ENCODE measurements around the gene ATAD5.
"Not testable (repeated sequence)": the region's sequence is repeated elsewhere in the genome, so short reads cannot be mapped to it uniquely, and the experiment has no call there.

ATAD5 gene, protein sequence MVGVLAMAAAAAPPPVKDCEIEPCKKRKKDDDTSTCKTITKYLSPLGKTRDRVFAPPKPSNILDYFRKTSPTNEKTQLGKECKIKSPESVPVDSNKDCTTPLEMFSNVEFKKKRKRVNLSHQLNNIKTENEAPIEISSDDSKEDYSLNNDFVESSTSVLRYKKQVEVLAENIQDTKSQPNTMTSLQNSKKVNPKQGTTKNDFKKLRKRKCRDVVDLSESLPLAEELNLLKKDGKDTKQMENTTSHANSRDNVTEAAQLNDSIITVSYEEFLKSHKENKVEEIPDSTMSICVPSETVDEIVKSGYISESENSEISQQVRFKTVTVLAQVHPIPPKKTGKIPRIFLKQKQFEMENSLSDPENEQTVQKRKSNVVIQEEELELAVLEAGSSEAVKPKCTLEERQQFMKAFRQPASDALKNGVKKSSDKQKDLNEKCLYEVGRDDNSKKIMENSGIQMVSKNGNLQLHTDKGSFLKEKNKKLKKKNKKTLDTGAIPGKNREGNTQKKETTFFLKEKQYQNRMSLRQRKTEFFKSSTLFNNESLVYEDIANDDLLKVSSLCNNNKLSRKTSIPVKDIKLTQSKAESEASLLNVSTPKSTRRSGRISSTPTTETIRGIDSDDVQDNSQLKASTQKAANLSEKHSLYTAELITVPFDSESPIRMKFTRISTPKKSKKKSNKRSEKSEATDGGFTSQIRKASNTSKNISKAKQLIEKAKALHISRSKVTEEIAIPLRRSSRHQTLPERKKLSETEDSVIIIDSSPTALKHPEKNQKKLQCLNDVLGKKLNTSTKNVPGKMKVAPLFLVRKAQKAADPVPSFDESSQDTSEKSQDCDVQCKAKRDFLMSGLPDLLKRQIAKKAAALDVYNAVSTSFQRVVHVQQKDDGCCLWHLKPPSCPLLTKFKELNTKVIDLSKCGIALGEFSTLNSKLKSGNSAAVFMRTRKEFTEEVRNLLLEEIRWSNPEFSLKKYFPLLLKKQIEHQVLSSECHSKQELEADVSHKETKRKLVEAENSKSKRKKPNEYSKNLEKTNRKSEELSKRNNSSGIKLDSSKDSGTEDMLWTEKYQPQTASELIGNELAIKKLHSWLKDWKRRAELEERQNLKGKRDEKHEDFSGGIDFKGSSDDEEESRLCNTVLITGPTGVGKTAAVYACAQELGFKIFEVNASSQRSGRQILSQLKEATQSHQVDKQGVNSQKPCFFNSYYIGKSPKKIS (N-terminal part only)

DNA sequence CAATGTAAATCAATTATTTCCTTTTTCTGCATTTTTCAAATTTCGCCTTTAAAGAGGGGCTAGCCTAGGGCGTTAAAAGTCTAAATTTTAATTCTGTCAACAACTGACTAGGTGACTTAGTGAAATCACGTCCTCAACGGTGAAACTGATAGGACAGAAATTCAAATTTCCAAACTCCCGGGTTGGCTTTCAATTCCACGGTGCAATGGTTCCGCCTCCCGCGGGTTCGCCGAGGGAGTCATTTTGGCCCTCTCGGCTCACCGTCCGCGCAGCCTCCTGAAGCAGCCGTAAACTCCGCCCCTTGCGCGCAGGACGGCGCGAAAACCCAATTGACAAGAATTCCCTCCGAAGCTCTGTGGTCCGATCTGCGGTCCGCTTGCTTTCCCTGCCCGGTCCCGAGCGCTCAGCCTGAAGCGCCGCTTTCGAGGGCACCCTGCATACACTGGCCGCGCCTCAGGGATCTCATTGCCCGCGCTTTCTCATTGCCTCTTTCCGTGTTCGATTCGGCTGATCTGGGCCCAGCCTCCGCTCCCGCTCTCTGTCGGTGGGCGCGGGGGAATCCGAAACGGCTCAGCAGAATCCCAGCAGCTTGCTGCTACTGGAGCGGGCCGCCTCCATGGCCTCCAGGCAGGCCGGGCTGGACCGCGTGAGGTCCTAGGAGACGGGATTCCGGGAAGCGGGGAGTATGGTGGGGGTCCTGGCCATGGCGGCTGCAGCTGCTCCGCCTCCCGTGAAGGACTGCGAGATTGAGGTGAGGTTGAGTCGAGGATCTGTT, at the start of gene ATAD5:
Gene ATAD5 (plus strand): TSS at position 304 of the 775 bp plus-strand sequence. CDS start 382 bp downstream, at position 686.
- peak; percentile 75 to 90 for DNase-seq (ENCODE audit: low read depth in 2 of 2)

DNA sequence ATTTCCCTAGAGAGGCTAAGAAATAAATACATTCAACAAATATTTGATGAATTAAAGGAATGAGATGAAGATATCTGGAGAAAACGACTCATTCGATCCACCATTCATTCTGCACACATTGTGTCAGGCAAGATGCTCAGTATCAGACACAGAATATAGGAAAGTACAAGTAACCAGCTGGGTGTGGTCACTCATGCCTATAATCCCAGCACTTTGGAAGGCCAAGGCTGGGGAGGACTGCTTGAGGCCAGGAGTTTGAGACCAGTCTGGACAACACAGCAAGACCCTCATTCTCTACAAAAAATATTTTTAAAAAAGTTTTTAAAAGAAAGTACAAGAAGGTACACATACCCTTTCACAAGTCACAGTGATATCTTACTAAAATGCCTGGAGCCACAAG, 49.6 kb upstream of the ATAD5 start:
- DNase-seq (ENCODE audit: low read depth in 2 of 2): no peak

DNA sequence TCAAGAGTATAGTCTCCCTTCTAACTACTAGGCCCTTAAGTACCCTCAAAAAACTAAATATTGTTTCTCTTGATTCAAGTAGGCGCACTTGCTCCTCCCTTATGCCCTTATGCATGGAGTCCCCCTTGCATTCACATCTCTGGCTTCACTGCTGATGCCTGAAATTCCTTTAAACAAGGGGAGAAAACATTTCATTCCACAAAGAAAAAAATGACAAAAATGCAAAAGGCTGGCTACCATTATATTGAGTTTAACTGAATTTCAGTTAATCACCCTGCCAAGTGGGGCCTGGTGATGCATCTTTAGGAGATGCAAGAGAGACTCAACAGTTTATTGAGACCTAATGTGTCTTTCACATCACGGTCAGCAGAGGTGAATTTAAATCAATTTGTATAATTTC, 42.8 kb upstream of the ATAD5 start:
- no peak for DNase-seq (ENCODE audit: low read depth in 2 of 2)

DNA sequence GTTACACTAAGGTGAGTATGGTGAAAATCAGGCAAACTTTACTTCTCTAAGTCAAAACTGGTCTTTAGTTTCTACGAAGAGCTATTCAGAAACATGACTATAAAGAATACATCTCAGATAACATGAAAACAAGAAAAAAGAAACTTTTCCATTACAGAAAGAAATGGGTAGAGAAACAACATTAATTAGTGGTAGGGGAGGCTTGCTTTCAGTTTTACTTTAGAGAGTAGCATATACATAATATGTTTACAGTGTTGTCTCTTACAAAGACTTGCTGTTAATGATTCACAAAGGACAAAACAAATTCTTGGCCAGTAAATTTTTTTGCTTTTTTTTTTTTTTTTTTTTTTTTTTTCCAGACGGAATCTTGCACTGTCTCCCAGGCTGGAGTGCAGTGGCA, 41.5 kb upstream of the ATAD5 start:
- no peak for DNase-seq (ENCODE audit: low read depth in 2 of 2)

DNA sequence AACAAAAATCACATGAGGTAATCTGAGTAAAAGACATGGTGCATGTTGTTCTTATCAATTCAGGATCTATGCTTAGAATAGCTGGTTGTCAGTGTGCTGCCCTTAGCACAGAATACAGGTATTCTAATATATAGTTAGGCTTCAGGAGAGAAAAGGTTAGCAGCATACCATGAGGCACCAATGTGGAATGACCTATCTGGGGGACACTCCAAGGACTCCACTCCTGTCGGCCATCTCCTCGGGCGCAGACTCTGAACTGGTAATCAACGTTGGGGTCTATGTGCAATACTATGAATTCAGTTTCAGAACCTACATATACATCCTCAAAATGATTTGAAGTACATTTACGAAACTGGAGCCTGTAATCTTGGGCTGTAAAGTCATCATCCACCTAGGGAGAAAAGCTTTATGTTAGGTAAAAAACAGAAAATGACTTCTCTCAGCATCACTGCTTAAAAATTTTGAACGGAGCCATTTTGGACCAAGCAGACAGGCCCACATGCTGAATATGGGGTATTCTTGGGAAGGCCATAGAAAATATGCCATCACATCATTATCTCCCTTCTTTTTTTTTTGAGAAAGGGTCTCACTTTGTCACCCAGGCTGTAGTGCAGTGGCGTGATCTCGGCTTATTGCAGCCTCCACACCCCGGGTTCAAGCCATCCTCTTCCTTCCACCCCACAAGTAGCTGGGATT, 38.3 kb upstream of the ATAD5 start:
- no peak for DNase-seq (ENCODE audit: low read depth in 2 of 2)

DNA sequence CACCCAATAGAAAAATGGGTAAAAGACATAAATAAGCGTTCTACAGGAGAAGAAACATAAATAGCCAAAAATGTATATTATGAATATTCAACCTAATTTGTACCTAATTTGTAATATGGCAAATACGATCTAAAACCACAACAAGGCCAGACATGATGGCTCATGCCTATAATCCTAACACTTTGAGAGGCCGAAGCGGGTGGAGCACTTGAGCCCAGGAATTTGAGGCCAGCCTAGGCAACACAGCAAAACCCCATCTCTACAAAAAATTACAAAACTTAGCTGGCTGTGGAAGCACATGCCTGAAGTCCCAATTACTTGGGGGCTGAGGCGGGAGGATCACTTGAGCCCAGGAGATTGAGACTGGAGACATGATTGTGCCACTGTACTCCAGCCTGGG, 37.4 kb upstream of the ATAD5 start:
- DNase-seq (ENCODE audit: low read depth in 2 of 2): no peak

DNA sequence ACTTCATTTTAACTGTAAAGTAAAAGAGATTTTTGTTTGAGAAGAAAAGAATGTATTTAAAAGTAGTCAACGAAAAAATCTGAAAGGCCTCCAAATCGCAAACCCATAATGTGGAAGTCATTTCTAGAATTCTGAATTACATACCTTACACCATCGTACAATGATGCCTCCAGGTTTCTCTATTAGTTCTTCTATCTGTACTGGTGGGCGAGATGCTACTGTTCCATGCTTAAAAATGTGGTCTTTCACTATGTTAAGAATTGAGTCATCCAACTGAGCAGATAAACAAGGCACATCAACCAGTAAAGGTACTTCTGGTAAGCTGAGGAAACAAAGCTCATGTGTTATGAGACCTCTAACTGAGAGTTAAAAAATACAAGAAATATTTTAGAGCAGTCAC, 35.8 kb upstream of the ATAD5 start:
- DNase-seq (ENCODE audit: low read depth in 2 of 2): no peak

DNA sequence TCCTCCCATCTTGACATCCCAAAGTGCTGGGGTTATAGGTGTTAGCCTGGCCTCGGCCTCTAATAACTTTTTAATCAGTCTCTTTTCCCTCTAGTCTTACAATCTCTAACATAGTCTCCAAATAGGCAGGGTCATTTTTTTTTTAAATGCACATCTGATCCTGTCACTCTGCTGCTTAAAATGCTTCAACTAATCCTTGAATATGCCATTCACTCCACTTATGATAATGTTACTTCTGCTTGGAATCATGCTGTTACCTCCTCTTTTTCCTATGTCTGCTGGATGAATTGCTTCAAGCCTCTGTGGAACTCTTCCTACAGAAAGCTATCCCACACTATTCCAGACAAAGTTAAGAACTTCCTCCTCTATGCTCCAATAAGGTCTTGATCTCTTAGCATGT, 30.1 kb upstream of the ATAD5 start:
- no peak for DNase-seq (ENCODE audit: low read depth in 2 of 2)

DNA sequence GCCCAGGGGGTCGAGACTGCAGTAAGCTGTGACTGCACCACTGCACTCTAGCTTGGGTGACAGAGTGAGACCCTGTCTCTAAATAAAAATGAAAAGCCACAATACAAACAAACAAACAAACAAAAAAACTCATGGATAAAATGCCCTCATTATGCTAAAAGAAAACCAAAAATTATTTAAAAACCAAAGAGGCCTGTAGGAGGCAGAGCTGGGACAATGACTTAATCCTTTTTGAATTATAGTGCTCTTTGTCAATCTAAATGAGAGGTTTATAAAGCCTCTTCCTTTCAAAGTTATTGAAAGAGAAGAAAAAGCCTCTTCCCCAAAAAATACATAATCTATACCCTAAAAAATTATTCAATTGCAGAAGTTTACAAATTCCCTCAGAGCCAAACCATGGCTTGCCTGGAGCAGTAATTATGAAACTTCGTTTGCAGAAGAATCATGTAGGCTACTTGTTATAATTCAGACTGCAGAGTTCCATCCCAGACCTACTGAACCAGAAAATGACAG, 25.8 kb upstream of the ATAD5 start:
- no peak for DNase-seq (ENCODE audit: low read depth in 2 of 2)

DNA sequence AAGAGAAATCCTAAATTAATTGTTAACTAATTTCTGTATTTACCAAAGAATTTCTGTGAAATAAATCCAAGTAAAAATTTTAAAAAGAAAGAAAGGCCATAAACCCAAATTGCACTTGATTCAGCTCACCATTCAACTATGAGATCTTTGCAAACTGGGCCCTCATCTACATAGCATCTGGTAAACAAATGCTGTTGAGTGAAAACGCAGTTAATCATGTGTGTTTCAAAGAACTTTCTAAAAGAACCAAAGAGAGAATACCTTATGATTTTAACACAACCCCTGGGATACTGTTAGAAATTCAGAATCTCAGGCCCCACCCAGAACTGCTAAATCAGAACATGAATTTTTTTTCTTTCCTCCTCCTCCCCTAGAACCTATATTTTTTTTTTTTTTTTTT, 23.9 kb upstream of the ATAD5 start:
- DNase-seq (ENCODE audit: low read depth in 2 of 2): no peak

DNA sequence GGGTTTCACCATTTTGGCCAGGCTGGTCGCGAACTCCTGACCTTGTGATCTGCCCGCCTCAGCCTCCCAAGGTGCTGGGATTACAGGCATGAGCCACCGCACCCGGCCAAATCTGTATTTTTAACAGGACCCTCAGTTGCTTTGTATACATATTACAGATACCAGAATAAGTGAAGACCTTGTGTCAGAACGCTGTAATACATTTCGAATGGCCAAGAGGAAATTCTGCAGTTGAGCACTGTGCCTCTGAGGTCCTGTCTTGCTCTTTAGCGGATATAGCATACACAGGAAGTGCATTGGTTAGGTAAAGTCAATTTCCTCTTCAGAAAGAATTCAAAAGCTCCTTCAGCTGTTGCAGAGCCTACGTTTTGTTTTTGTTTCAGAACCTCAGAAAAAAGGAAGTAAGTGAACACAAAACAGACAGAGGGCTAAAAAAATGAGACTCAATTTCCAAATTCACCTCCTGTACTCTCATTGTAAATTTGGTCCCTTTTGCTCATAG, 22.9 kb upstream of the ATAD5 start:
- no peak for DNase-seq (ENCODE audit: low read depth in 2 of 2)

DNA sequence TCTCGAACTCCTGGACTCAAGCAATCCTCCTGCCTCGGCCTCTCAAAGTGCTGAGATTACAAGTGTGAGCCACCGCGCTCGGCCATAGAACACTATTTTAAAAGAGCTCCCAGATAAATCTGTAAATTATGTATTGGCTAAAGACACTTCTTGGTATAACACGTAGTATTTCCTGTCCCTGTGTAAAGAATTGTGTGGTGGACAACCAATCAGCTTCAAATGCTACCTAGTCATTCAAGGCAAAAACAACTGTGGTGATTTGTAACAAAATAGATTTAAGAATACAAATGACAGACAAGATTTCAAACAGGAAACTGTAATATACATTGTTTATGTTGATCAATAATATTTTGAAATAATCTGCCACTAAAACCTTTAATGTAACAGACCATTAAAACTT, 21.9 kb upstream of the ATAD5 start:
- DNase-seq (ENCODE audit: low read depth in 2 of 2): no peak

DNA sequence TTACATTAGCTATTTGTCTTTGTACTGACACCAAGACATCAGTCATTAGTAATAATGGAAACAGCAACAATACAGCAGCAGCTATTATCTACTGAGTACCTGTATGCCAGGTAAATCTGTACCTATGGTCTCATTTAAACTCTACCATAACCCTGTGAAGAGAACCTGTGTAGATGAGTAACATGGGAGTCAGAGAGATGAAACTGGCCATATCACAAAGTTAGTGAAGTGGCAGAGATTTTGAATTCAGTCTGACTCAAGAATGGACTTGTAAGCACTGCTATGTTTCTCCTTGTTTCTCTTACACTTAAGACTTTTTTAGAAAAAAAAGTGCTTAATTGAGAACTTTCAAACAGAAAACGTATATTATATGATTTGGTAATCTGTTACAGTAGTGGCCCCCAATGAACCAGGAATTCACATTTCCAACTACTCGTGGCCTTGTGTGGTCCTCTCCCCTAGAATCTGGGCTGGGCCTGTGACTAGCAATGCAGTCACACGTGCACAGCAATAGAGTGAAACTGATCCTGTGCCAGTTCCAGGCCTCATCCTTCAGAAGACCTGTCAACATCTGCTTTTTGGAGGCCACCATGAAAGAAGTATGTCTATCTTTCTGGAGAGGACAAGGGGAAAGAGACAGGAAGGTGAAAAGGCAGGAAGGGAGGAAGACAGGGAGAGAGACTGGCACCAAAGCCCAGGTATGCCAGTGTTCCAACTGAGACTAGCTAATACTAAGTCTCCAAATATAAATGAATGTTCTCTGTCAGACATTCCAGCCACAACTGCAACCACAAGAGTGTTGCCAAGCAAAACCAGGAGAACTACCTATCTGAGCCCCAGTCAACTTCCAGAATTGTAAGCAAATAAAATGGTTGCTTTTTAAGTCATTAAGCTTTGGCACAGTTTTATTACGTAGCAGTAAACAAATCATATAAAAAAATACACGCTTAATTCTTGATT, 19.3 kb upstream of the ATAD5 start:
- no peak for DNase-seq (ENCODE audit: low read depth in 2 of 2)

DNA sequence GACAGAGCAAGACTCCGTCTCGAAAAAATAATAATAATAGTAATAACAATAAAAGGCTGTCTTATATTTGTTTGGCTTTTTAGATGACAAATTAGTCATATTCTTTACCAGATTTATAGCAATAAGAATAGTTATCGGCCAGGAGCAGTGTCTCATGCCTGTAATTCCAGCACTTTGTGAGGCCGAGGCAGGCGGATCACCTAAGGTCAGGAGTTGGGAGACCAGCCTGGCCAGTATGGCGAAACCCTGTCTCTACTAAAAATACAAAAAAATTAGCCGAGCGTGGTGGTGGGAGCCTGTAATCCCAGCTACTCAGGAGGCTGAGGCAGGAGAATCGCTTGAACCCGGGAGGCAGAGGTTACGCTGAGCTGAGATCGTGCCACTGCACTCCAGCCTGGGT, 17.5 kb upstream of the ATAD5 start:
- DNase-seq (ENCODE audit: low read depth in 2 of 2): not testable (repeated sequence)

DNA sequence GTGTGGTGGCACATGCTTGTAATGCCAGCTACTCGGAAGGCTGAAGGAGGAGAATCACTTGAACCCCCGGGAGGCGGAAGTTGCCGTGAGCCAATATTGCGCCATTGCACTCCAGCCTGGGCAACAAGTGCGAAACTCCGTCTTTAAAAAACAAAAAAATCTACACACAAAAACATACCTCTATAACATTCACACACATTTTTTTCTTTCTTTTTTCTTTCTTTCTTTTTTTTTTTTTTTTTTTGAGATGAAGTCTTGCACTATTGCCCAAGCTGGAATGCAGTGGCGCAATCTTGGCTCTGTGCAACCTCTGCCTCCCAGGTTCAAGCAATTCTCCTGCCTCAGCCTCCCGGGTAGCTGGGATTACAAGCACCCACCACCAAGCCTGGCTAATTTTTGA, 16.9 kb upstream of the ATAD5 start:
- not testable (repeated sequence) for DNase-seq (ENCODE audit: low read depth in 2 of 2)

DNA sequence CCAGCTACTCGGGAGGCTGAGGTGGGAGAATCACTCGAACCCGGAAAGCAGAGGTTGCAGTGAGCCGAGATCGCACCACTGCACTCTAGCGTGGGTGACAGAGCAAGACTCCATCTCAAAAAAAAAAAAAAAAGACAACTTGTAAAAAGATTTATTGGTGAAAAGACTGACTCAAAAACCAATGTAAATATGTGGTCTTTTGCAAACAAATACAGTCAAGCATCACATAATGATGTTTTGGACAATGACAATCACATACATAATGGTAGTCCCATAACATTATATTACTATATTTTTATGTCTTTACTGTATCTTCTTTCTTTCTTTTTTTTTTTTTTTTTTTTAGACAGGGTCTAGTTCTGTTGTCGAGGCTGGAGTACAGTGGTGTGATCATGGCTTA, 15.6 kb upstream of the ATAD5 start:
- DNase-seq (ENCODE audit: low read depth in 2 of 2): no peak

DNA sequence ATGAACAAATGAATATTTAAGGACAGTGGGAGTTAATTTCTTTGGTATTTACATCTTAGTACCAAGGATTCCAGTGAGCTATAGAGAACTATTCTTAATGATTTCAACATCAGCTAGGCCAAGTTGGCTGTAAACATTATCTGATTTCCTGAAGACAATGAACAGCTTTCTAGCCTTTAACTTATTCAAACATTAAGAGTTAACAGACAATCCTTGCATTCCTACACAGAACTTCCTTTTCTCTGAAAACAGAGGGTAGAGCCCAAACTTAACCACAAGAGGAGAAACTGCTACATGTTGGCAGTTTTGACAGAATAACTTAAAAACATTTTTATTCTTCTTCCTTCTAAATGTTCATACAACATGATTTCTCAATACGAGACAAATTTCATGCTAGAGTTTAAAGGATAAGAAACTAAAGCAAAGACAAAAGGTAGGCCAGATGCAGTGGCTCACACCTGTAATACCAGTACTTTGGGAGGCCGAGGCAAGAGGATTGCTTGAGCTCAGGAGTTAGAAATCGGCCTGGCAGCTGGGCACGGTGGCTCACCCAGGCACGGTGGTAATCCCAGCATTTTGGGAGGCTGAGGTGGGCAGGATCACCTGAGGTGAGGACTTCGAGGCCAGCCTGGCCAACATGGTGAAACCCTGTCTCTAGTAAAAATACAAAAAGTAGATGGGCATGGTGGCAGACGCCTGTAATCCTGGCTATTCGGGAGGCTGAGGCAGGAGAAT, 11.6 kb upstream of the ATAD5 start:
- DNase-seq (ENCODE audit: low read depth in 2 of 2): no peak

DNA sequence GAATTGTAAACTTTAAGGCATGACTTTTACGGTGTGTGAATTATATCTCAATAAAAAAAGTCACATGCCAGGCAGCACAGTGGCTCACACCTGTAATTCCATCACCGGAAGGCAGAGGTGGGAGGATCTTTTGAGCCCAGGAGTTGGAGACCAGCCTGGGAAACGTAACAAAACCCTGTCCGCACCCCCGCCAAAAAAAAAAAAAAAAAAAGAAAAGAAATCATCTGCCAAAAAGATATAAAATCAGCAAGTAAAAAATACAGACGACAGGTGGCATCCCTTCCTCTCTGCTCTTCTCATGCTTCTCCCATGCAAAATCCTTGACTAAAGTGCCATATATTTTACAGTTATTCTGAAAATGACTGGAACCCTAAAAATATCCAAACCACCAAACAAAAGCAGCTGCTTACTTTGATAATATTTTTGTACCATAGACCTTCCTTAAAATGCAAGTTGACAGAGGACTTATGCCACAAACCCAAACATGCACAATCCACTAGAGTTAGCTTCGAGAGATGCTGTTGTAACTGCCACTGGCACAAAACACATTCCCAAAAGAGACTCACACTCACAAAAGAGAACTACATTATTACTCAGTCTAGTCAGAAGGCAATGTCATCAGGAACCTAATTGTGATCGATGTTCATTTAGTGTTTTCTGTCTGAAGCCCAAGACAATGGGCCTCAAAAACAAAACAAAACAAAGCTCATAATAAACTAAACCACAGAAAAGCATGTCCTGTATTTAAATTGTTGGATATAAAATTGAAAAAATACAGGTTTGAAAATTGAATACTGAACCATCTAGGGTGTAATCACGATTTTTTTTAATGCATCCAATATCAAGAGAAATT, 9.7 kb upstream of the ATAD5 start:
- no peak for DNase-seq (ENCODE audit: low read depth in 2 of 2)

Measured in stimulated activated CD4-positive, alpha-beta T cell treated with anti-CD3 and anti-CD28 coated beads, Interleukin-4, amount 100 ng/mL, for 48 hours (primary cell).